Calu3 (cell line): ENCODE data around the gene FER. TPM values are rescaled to one million over a fixed set of nuclear protein-coding genes. Genes with fewer than 3 reads are reported as not detected.

Experiments used
- BruUV-seq: library from RNA; stranded (reverse); fragments of 400-500 nt; replicated peaks from 2 replicates; lab custom pipeline; 2021; lab: Mats Ljungman, UMichigan
- CTCF ChIA-PET: fragments of 300-600 bp; sonication (Branson Sonifier 250); formaldehyde crosslinking; loops from one replicate; lab custom pipeline; 2022; ENCODE audit warnings: antibody characterized with exemption; lab: Charles Lee
- DNase-seq: peaks from one replicate; pipeline ENCODE4 v3.0.0; 2022
- H3K27ac Mint-ChIP-seq: one replicate; pipeline ENCODE4 v1.8.0; 2022; ENCODE audit warnings: mixed read lengths; ENCODE audit not compliant: unreplicated experiment
- H3K27me3 Mint-ChIP-seq: one replicate; pipeline ENCODE4 v1.8.0; 2022; ENCODE audit warnings: mixed read lengths; ENCODE audit not compliant: unreplicated experiment
- H3K36me3 Mint-ChIP-seq: one replicate; pipeline ENCODE4 v1.8.0; 2022; ENCODE audit warnings: mild to moderate bottlenecking, moderate library complexity, mixed read lengths; ENCODE audit not compliant: insufficient read depth, unreplicated experiment
- H3K4me1 Mint-ChIP-seq: one replicate; pipeline ENCODE4 v1.8.0; 2022; ENCODE audit warnings: mild to moderate bottlenecking, low read depth, mixed read lengths; ENCODE audit not compliant: unreplicated experiment
- H3K4me3 Mint-ChIP-seq: one replicate; pipeline ENCODE4 v1.8.0; 2022; ENCODE audit warnings: mild to moderate bottlenecking, low read depth, moderate library complexity, mixed read lengths; ENCODE audit not compliant: unreplicated experiment
- H3K9me3 Mint-ChIP-seq: one replicate; pipeline ENCODE4 v1.8.0; 2022; ENCODE audit warnings: low read depth, mixed read lengths; ENCODE audit not compliant: unreplicated experiment
- CTCF ChIP-seq: fragments of 200-600 bp; IDR thresholded peaks from one replicate; pipeline ENCODE4 v1.8.0; 2022; ENCODE audit warnings: antibody characterized with exemption; ENCODE audit not compliant: unreplicated experiment
- intact Hi-C: fragments of 100-400 bp; cut with micrococcal nuclease; formaldehyde crosslinking; loops from one replicate; pipeline ENCODE4 v1.10.0; 2022; ENCODE audit not compliant: unreplicated experiment
- total RNA-seq: library from RNA; stranded (reverse); gene quantifications from 2 replicates; pipeline ENCODE4 v1.2.3, GENCODE V29; 2022

The FER gene
- total RNA-seq, 1 experiment from 2014 or later: 32.9 TPM

DNA sequence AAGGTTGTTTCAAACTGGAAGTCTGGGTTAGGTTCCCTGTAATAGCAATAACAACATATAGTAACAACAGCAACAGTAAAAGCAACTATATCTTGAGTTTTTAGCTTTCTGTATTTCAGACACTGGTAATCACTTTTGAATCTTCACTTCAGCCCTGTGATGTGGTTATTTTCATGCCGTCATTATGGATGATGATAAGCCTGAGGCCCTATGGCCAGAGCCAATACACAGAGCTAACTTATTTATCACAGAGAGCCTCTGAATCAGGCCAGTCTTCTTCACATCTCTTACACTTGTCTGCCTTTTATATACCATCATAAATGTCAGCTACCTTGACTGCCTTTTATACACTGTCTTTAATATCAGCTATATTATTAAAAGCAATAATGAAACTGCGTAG is 329.0 kb downstream of the FER start:
- no TSS peak for BruUV-seq
- H3K4me1 Mint-ChIP-seq: peaks cover 16% of the 10 kb centered on the region
- CTCF ChIA-PET: no interaction called here

DNA sequence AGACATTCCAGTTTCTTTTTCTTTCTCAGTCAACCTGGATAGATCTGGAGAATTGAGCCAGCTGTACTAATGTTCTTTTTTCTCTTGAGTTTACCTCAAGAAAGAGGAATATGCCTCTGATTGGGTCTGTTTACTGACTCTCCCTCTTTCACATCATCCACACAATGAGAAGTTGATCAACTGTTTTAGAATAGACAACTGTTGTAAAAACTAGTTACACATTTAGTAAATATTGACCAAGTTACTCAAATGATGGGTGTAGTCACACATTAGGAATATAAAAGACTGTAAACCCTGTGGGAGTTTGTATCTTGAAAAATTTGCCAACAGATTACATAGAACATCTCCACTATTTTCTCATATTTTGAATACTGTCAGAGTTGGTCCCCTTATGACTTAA is 330.8 kb downstream of the FER start:
- intact Hi-C loops: no loop called here
- no TSS peak for BruUV-seq
- DNase-seq: no peak
- Mint-ChIP-seq H3K36me3 (no peaks in the 10 kb centered on the region), H3K27me3 (no peaks in the 10 kb centered on the region), H3K9me3 (no peaks in the 10 kb centered on the region), H3K27ac (no peak overlapping the region), H3K4me1 (peaks cover 16% of the 10 kb centered on the region), H3K4me3 (no peak overlapping the region)
- TF ChIP-seq CTCF: no peak
- CTCF ChIA-PET: no interaction called here

More for the DNA sequence above, 329.0 kb downstream of the FER start:
- intact Hi-C loops: no loop called here
- no peak overlapping the region for H3K4me3 Mint-ChIP-seq
- no peaks in the 10 kb centered on the region for H3K36me3 Mint-ChIP-seq
- no peaks in the 10 kb centered on the region for H3K27me3 Mint-ChIP-seq
- no peak for DNase-seq
- H3K9me3 Mint-ChIP-seq: no peaks in the 10 kb centered on the region
- H3K27ac Mint-ChIP-seq: no peak overlapping the region
- TF ChIP-seq CTCF: no peak

DNA sequence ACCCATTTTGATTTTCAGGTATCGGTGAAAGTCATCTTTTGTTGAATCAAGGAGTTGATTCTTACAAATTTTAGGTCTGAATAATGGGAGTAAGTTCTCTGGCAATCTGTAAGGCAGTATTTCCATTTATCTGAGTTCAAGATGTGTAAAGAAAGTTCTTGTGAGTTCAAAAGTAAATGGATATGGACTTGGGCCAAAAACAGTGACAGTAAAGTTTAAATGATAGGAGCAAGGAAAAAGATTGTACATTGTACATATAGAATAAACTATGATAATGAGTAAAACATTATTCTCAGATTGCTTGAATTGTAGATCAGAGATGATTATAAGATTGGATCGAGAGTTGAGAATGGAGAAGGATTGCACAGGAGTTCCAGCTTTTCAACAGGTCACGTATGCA is 332.8 kb downstream of the FER start:
- Mint-ChIP-seq H3K9me3 (no peaks in the 10 kb centered on the region), H3K36me3 (no peaks in the 10 kb centered on the region), H3K27me3 (no peaks in the 10 kb centered on the region), H3K4me3 (no peak overlapping the region), H3K27ac (peak overlapping the region; percentile 27), H3K4me1 (peaks cover 16% of the 10 kb centered on the region)
- BruUV-seq: no TSS peak
- CTCF ChIA-PET: no interaction called here
- intact Hi-C loops: loop anchor here (2.0 kb wide), 1 partner anchor 232 kb away; no protein-coding TSS in a partner anchor
- DNase-seq: no peak
- no peak for TF ChIP-seq CTCF

GRCh38 chr5:109080896-109081295 is 333.2 kb downstream of the FER start:
- intact Hi-C loops: loop anchor here (2.0 kb wide), 1 partner anchor 232 kb away; no protein-coding TSS in a partner anchor
- Mint-ChIP-seq H3K4me3 (no peak overlapping the region), H3K27ac (peak overlapping the region; percentile 27), H3K36me3 (no peaks in the 10 kb centered on the region), H3K27me3 (no peaks in the 10 kb centered on the region), H3K9me3 (no peaks in the 10 kb centered on the region), H3K4me1 (peaks cover 16% of the 10 kb centered on the region)
- BruUV-seq: no TSS peak
- CTCF ChIA-PET: no interaction called here
- TF ChIP-seq CTCF: no peak
- no peak for DNase-seq
